ENCODE data around the gene SPATA31D3. TPM values are rescaled to one million over a fixed set of nuclear protein-coding genes. Genes with fewer than 3 reads are reported as not detected.
"Not testable (repeated sequence)": the region's sequence is repeated elsewhere in the genome, so short reads cannot be mapped to it uniquely, and the experiment has no call there.

The SPATA31D3 gene
- total RNA-seq (2013) = not detected
- polyA plus RNA-seq (not detected), polyA minus RNA-seq (not detected in 2 replicates), total RNA-seq (0 to 0.15 (median 0) reads per million in 11 experiments)

DNA sequence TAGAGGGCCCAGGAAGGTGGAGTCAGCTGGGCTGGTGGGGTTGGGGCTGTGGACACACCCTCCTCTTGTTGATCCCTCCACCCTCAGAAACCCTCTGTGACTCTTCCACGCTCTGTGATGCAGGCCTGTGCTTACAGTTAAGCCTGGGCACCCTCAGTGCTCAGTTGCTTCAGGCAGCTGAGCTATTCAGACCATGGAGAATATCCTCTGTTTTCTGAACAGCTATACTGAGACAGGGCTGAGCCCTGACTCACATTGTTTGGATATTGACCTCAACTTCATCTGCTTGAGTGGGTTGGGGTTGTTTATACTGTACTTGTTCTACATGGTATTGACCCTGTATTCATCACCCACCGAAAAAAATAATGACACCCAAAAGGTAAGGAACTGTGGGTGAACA, at the start of gene SPATA31D3:
SPATA31D3 (plus strand) TSS at position 108 of the 400 bp plus-strand sequence; CDS start at position 194, 86 bp downstream.
- H3K4me3 ChIP-seq (replicated peaks in 1 of 3; ENCODE audit: low read depth in 2 of 3, low read length in 3 of 3); H3K27me3 Mint-ChIP-seq (ENCODE audit: low read depth in 3 of 3); H3K36me3 ChIP-seq (replicated peaks in 1 of 2; ENCODE audit: control insufficient read depth in 1 of 2, insufficient read depth in 2 of 2, low read length in 2 of 2); H3K27ac Mint-ChIP-seq; H3K4me1 ChIP-seq (ENCODE audit: control insufficient read depth in 1 of 2, insufficient read depth in 2 of 2, low read length in 2 of 2); H3K9me3 Mint-ChIP-seq; H3K4me3 Mint-ChIP-seq; intact Hi-C loops (cut with micrococcal nuclease); H3K36me3 Mint-ChIP-seq; H3K79me2 ChIP-seq (ENCODE audit: insufficient read depth, low read length); DNase-seq; H3K27me3 ChIP-seq (ENCODE audit: control insufficient read depth in 2 of 2, insufficient read depth in 2 of 2, low read length in 2 of 2); H3K4me2 ChIP-seq (replicated peaks; ENCODE audit: extremely low read depth, low read length, poor library complexity, severe bottlenecking); H3K4me1 Mint-ChIP-seq; H3K9ac ChIP-seq (ENCODE audit: insufficient read depth, low read length, poor library complexity, severe bottlenecking); H4K20me1 ChIP-seq (ENCODE audit: insufficient read depth, low read length); H3K27ac ChIP-seq (ENCODE audit: low read depth in 1 of 2, low read length in 2 of 2); H3K9me3 ChIP-seq (replicated peaks in 1 of 2; ENCODE audit: control insufficient read depth in 1 of 2, insufficient read depth in 1 of 2, low read length in 2 of 2); H2AFZ ChIP-seq (ENCODE audit: insufficient read depth, low read depth, low read length, poor library complexity, severe bottlenecking): not testable (repeated sequence)
- no CpG with 5 or more reads among the region's 2 CpGs for WGBS (ENCODE audit: insufficient coverage)

DNA sequence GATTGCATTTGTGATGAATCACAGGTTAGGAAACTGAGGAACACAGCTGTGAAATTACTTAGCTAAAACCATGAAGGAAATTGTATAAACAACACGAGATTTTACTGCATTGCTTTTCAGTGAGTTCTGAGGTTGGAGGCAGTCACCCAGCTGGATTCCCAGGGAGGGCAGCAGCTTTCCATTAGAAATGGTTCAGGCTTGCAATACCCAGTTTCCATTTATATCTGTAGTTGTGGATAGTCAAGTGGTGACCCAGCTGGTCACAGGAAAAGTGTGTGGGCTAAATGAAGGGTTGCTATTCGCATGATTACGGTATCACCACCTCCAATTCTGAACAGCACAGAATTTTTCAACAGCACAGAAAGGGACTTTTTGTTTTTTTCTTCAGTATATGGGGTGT, 49.4 kb upstream of the SPATA31D3 start:
- H3K4me3 ChIP-seq (replicated peaks in 1 of 3; ENCODE audit: low read depth in 2 of 3, low read length in 3 of 3) = no peak overlapping the region
- no peak overlapping the region for H3K4me2 ChIP-seq (replicated peaks; ENCODE audit: extremely low read depth, low read length, poor library complexity, severe bottlenecking)
- H4K20me1 ChIP-seq (ENCODE audit: insufficient read depth, low read length) = no peaks in the 10 kb centered on the region
- H3K4me1 Mint-ChIP-seq = no peaks in the 10 kb centered on the region
- no peaks in the 10 kb centered on the region for H3K36me3 Mint-ChIP-seq
- H3K4me3 Mint-ChIP-seq = no peak overlapping the region
- DNase-seq = no peak
- H3K79me2 ChIP-seq (ENCODE audit: insufficient read depth, low read length) = no peaks in the 10 kb centered on the region
- H3K9me3 ChIP-seq (replicated peaks in 1 of 2; ENCODE audit: control insufficient read depth in 1 of 2, insufficient read depth in 1 of 2, low read length in 2 of 2) = no peaks in the 10 kb centered on the region
- peaks cover 0 to 2% (median 0%) of the 10 kb centered on the region in 3 donors for H3K27me3 Mint-ChIP-seq (ENCODE audit: low read depth in 3 of 3)
- H2AFZ ChIP-seq (ENCODE audit: insufficient read depth, low read depth, low read length, poor library complexity, severe bottlenecking) = no peak overlapping the region
- H3K27ac Mint-ChIP-seq = no peak overlapping the region
- no peak overlapping the region for H3K27ac ChIP-seq (ENCODE audit: low read depth in 1 of 2, low read length in 2 of 2)
- H3K36me3 ChIP-seq (replicated peaks in 1 of 2; ENCODE audit: control insufficient read depth in 1 of 2, insufficient read depth in 2 of 2, low read length in 2 of 2) = no peaks in the 10 kb centered on the region
- TF ChIP-seq, protein P1, sequence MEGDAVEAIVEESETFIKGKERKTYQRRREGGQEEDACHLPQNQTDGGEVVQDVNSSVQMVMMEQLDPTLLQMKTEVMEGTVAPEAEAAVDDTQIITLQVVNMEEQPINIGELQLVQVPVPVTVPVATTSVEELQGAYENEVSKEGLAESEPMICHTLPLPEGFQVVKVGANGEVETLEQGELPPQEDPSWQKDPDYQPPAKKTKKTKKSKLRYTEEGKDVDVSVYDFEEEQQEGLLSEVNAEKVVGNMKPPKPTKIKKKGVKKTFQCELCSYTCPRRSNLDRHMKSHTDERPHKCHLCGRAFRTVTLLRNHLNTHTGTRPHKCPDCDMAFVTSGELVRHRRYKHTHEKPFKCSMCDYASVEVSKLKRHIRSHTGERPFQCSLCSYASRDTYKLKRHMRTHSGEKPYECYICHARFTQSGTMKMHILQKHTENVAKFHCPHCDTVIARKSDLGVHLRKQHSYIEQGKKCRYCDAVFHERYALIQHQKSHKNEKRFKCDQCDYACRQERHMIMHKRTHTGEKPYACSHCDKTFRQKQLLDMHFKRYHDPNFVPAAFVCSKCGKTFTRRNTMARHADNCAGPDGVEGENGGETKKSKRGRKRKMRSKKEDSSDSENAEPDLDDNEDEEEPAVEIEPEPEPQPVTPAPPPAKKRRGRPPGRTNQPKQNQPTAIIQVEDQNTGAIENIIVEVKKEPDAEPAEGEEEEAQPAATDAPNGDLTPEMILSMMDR (IDR thresholded peaks at IDR 0.05) = no peak
- intact Hi-C loops (cut with micrococcal nuclease) = no loop called here
- WGBS (ENCODE audit: insufficient coverage) = 86% methylated on average over 1 of the region's 3 CpGs
- H3K27me3 ChIP-seq (ENCODE audit: control insufficient read depth in 2 of 2, insufficient read depth in 2 of 2, low read length in 2 of 2) = no peaks in the 10 kb centered on the region
- H3K4me1 ChIP-seq (ENCODE audit: control insufficient read depth in 1 of 2, insufficient read depth in 2 of 2, low read length in 2 of 2) = no peaks in the 10 kb centered on the region
- no peak overlapping the region for H3K9ac ChIP-seq (ENCODE audit: insufficient read depth, low read length, poor library complexity, severe bottlenecking)
- H3K9me3 Mint-ChIP-seq = peaks cover 4 to 18% (median 7%) of the 10 kb centered on the region in 7 donors
